GM06990 (cell line): Measurements from ENCODE around the gene RDH16.

ENCODE experiments used
- DNase-seq: peaks from one replicate; pipeline ENCODE4 v3.0.0-alpha.2; 2011; ENCODE audit not compliant: insufficient read length; ENCODE audit errors: extremely low read depth
- H3K27me3 ChIP-seq: replicated peaks from 2 replicates; pipeline ENCODE4 v1.6.0; 2011; ENCODE audit warnings: low read length; ENCODE audit not compliant: control insufficient read depth, insufficient read depth
- H3K36me3 ChIP-seq: 2 replicates; pipeline ENCODE4 v1.5.1; 2011; ENCODE audit warnings: low read length; ENCODE audit not compliant: control insufficient read depth, insufficient read depth
- H3K4me3 ChIP-seq: replicated peaks from 2 replicates; pipeline ENCODE4 v1.5.1; 2011; ENCODE audit warnings: low read depth, mild to moderate bottlenecking, control low read depth, low read length
- TF ChIP-seq, protein P1 (sequence below): IDR thresholded peaks from 2 replicates; pipeline ENCODE4 v1.5.1; 2011; ENCODE audit warnings: low read length, control low read depth, mild to moderate bottlenecking, inconsistent platforms; ENCODE audit not compliant: insufficient read depth, poor library complexity, severe bottlenecking

Gene RDH16

GRCh38 chr12:56996793-56997545 is 39.6 kb upstream of the RDH16 start:
- TF ChIP-seq, protein P1, sequence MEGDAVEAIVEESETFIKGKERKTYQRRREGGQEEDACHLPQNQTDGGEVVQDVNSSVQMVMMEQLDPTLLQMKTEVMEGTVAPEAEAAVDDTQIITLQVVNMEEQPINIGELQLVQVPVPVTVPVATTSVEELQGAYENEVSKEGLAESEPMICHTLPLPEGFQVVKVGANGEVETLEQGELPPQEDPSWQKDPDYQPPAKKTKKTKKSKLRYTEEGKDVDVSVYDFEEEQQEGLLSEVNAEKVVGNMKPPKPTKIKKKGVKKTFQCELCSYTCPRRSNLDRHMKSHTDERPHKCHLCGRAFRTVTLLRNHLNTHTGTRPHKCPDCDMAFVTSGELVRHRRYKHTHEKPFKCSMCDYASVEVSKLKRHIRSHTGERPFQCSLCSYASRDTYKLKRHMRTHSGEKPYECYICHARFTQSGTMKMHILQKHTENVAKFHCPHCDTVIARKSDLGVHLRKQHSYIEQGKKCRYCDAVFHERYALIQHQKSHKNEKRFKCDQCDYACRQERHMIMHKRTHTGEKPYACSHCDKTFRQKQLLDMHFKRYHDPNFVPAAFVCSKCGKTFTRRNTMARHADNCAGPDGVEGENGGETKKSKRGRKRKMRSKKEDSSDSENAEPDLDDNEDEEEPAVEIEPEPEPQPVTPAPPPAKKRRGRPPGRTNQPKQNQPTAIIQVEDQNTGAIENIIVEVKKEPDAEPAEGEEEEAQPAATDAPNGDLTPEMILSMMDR: no peak
- Histone ChIP-seq H3K27me3 (no peaks in the 10 kb centered on the region), H3K36me3 (peaks cover 5% of the 10 kb centered on the region), H3K4me3 (no peak overlapping the region)
- DNase-seq: no peak

GRCh38 chr12:56995930-56996496 is 38.6 kb upstream of the RDH16 start:
- TF ChIP-seq, protein P1: no peak
- DNase-seq: no peak
- peaks cover 3% of the 10 kb centered on the region for H3K36me3 ChIP-seq
- H3K4me3 ChIP-seq: no peak overlapping the region
- no peaks in the 10 kb centered on the region for H3K27me3 ChIP-seq

DNA sequence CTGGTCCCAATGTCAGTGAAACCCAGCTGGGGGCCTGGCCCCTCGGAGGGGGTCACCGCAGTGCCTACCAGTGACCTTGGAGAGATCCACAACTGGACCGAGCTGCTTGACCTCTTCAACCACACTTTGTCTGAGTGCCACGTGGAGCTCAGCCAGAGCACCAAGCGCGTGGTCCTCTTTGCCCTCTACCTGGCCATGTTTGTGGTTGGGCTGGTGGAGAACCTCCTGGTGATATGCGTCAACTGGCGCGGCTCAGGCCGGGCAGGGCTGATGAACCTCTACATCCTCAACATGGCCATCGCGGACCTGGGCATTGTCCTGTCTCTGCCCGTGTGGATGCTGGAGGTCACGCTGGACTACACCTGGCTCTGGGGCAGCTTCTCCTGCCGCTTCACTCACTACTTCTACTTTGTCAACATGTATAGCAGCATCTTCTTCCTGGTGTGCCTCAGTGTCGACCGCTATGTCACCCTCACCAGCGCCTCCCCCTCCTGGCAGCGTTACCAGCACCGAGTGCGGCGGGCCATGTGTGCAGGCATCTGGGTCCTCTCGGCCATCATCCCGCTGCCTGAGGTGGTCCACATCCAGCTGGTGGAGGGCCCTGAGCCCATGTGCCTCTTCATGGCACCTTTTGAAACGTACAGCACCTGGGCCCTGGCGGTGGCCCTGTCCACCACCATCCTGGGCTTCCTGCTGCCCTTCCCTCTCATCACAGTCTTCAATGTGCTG is 38.0 kb upstream of the RDH16 start:
- no peak for DNase-seq
- H3K36me3 ChIP-seq: peaks cover 3% of the 10 kb centered on the region
- H3K27me3 ChIP-seq: no peaks in the 10 kb centered on the region
- H3K4me3 ChIP-seq: no peak overlapping the region
- TF ChIP-seq, protein P1: no peak

DNA sequence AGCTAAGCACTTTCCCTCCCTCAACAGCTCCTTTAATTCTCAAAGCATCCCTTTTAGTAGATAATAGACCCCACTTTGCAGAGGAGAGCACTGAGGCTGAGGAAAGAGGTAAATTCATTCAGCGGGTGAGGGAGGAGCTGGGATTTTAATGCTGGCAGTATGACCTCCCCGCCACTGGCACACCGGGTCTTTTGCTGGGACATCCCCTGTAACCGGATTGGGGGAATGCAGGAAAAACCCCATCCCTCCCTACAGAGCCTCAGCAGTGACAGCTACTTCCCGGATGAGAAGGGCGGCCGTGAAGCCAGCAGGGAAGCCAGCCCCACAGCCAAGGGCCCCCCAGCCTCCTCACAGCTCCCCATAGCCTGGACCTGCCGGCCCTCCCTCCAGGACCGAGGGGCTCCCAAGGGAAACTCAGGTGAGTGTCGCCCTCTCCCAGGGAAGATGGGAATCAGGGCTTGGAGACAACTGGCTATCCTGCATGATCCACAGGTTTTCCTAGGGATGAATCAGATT is 36.9 kb upstream of the RDH16 start:
- no peak for DNase-seq
- Histone ChIP-seq H3K27me3 (no peaks in the 10 kb centered on the region), H3K36me3 (peaks cover 3% of the 10 kb centered on the region), H3K4me3 (no peak overlapping the region)
- TF ChIP-seq, protein P1: no peak

GRCh38 chr12:56993346-56993745 is 35.9 kb upstream of the RDH16 start:
- DNase-seq: no peak
- TF ChIP-seq, protein P1: no peak
- Histone ChIP-seq H3K27me3 (no peaks in the 10 kb centered on the region), H3K4me3 (no peak overlapping the region), H3K36me3 (peaks cover 1% of the 10 kb centered on the region)
